T47D (cell line): ENCODE measurements around the gene CAGE1.
A peak's percentile ranks its signal among the peaks of the same experiment; 100 is the strongest.
"Not testable (repeated sequence)": the region's sequence is repeated elsewhere in the genome, so short reads cannot be mapped to it uniquely, and the experiment has no call there.

Experiments used
- DNase-seq, 2 experiments: peaks; one replicate each; pipeline versions ENCODE4 v3.0.0 to v3.0.0-alpha.2; 2011 to 2012; ENCODE audit warnings: low read depth in 1 of 2, low spot score in 1 of 2
- JUND ChIP-seq: IDR thresholded peaks from 2 replicates; pipeline ENCODE4 v1.6.1; 2012; ENCODE audit warnings: low read depth
- in situ Hi-C: cut with HindIII; loops from 2 replicates; pipeline ENCODE4 v1.10.0; 2016; ENCODE audit warnings: low sequenced_read_pairs, low pct_unique_long_range_greater_than_20kb

Gene CAGE1

DNA sequence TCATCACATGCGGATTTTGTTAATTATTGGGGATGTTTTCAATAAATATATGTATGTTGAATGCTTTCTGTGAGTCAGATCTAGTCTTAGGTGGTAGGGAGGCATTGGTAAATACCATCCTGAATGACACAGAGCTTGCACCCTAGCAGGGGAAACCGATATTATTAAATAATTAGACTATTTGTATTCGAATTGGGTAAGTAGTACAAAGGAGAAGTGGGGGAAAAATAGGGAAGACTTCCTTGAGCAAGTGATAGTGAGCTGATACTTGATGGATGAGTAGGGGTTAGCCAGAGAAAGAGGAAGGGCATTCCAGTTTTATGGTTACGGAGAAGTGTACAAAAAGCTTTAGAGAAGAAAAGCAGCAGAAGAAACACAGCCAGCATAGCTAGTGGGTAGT lies 1.6 kb upstream of the CAGE1 start:
- no peak for DNase-seq
- in situ Hi-C loops, result no loop called here
- TF ChIP-seq JUND, result no peak

- peak in 1 of 2 experiments; percentile 7 for DNase-seq
- TF ChIP-seq JUND, result no peak
- in situ Hi-C loops, result no loop called here
Measured at GRCh38 chr6:7390226-7390878, 810 bp upstream of the CAGE1 start.

- TF ChIP-seq JUND, result no peak
- peak in 1 of 2 experiments; percentile 79 for DNase-seq
- in situ Hi-C loops, result no loop called here
Measured at GRCh38 chr6:7389162-7389450, 436 bp downstream of the CAGE1 start.

DNA sequence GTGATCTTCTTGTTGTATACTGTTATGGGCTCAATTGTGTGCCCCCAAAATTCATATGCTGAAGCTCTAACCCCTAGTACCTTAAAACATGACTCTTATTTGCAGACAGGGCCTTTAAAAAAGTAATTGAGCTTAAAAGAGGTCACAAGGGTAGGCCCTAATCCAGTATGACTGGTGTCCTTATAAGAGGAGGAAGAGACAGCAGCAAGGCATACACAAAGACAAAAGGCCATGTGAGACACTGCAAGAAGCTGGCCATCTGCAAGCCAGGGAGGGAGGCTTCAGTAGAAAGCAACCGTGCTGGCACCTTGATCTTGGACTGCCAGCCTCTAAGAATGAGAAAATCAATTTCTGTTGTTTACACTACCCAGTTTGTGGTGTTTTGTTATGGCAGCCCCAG lies 8.4 kb downstream of the CAGE1 start:
- in situ Hi-C loops, result no loop called here
- DNase-seq, result no peak
- TF ChIP-seq JUND, result no peak

DNA sequence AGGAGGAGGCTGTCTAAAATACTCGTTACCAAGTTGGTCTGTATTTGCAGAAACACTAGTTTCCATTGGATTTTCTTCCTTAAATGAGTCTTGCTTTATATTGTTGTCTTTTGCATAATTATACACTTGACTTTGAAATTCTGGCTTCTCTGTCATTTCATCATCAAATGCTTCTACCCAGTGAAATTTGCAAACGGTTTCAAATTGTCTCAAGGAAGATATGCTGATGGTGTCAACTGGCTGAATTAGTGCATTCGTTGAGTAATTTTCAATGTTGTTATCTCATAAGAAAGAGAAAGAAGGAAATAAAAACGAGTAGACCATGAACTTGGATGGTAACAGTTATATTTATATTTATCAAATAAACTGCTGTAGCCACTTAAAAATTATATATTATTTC lies 10.8 kb downstream of the CAGE1 start:
- in situ Hi-C loops, result no loop called here
- no peak for DNase-seq
- no peak for TF ChIP-seq JUND

DNA sequence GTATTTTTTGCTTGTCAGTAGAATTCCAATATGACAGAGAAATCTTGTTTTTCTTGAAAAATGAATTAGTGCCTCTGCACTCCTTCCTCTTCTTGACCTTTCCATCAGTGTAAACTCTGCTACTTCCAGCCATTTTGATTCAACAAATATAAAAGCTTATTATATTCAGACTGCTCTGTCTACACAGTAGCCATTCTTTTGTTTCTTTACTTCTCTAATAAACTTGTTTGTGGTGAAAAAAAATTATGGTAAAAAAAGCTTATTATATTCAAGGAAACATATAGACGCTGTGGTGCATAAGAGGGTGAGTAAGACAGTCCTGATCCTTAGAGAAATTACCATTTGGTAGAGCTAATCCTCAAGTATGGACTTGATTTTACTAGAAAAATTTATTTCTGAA lies 11.6 kb downstream of the CAGE1 start:
- in situ Hi-C loops, result no loop called here
- no peak for TF ChIP-seq JUND
- no peak for DNase-seq

- TF ChIP-seq JUND, result no peak
- in situ Hi-C loops, result no loop called here
- no peak for DNase-seq
Measured at GRCh38 chr6:7373739-7374138, 15.8 kb downstream of the CAGE1 start.

DNA sequence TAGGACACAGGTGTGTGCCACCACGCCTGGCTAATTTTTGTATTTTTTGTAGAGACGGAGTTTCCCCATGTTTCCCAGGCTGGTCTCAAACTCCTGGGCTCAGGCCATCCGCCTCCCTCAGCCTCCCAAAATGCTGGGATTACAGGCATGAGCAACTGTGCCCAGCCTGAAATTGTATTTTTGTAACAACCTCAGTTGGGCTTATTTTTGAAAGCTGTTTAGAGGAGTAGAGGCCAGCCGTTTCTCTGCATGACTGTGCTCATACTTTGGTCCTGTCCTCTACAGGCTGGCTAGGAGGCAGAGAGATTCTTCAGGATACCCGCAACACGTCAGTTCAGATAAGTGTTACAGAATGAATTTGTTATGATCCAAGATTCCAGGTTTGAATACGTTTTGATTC lies 22.1 kb downstream of the CAGE1 start:
- TF ChIP-seq JUND, result no peak
- in situ Hi-C loops, result no loop called here
- DNase-seq, result no peak

DNA sequence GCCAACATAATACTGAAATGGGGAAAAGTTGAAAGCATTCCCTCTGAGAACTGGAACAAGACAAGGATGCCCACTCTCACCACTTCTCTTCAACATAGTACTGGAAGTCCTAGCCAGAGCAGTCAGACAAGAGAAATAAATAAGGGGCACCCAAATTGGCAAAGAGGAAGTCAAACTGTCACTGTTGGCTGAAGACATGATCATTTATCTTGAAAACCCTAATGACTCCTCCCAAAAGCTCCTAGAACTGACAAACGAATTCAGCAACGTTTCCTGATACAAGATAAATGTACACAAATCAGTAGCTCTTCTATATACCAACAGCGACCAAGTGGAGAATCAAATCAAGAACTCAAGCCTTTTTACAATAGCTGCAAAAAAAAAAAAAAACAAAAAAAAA lies 37.6 kb downstream of the CAGE1 start:
- in situ Hi-C loops, DNase-seq: not testable (repeated sequence)

GRCh38 chr6:7350591-7350990 lies 39.0 kb downstream of the CAGE1 start:
- DNase-seq, in situ Hi-C loops: not testable (repeated sequence)

- in situ Hi-C loops, result not testable (repeated sequence)
- peak in 1 of 2 experiments; percentile 12 for DNase-seq
Measured at GRCh38 chr6:7347551-7347997, 42.0 kb downstream of the CAGE1 start.

DNA sequence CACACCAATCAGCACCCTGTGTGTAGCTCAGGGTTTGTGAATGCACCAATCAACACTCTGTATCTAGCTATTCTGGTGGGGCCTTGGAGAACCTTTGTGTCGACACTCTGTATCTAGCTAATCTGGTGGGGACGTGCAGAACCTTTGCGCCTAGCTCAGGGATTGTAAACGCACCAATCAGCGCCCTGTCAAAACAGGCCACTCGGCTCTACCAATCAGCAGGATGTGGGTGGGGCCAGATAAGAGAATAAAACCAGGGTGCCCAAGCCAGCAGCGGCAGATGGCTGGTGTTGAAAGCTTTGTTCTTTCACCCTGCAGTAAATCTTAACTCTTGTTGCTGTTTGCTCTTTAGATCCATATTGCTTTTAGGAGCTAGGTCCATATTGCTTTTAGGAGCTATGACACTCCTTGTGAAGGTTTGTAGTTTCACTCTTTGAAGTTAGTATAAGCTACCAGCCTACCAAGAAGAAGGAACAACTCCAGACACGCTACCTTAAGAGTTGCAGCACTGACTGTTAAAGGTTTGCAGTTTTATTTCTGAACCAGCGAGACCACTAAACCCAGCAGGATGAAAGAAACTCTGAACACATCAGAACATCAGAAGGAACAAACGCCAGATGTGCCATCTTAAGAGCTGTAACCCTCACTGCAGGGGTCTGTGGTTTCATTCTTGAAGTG lies 44.6 kb downstream of the CAGE1 start:
- in situ Hi-C loops, DNase-seq: not testable (repeated sequence)

GRCh38 chr6:7343546-7344475 lies 45.7 kb downstream of the CAGE1 start:
- in situ Hi-C loops, result no loop called here
- no peak for TF ChIP-seq JUND
- DNase-seq, result no peak
